HFFc6 (cell line): ENCODE results near the gene TYW1. TPM values are rescaled to one million over a fixed set of nuclear protein-coding genes. Genes with fewer than 3 reads are reported as not detected.
"Not testable (repeated sequence)": the region's sequence is repeated elsewhere in the genome, so short reads cannot be mapped to it uniquely, and the experiment has no call there.

Experiments used
- DNase-seq: peaks from one replicate; pipeline ENCODE4 v3.0.0-alpha.2; 2018
- H3K27ac Mint-ChIP-seq: 2 replicates; pipeline ENCODE4 v1.8.0; 2020; ENCODE audit warnings: mild to moderate bottlenecking, mixed read lengths
- H3K27me3 Mint-ChIP-seq: 2 replicates; pipeline ENCODE4 v1.8.0; 2021; ENCODE audit warnings: mild to moderate bottlenecking, moderate library complexity, mixed read lengths; ENCODE audit not compliant: insufficient read depth
- H3K36me3 Mint-ChIP-seq: 2 replicates; pipeline ENCODE4 v1.8.0; 2021; ENCODE audit warnings: low read depth, mixed read lengths
- H3K4me1 Mint-ChIP-seq: 2 replicates; pipeline ENCODE4 v1.8.0; 2020; ENCODE audit warnings: low read depth, mixed read lengths
- H3K4me3 Mint-ChIP-seq: 2 replicates; pipeline ENCODE4 v1.8.0; 2020; ENCODE audit warnings: mild to moderate bottlenecking, moderate library complexity, mixed read lengths
- H3K9me3 Mint-ChIP-seq: 2 replicates; pipeline ENCODE4 v1.8.0; 2020; ENCODE audit warnings: mild to moderate bottlenecking, mixed read lengths
- CTCF ChIP-seq: fragments of 200-600 bp; sonication (generic); IDR thresholded peaks from 2 replicates; pipeline ENCODE4 v1.5.0; 2021; ENCODE audit warnings: antibody characterized with exemption, mild to moderate bottlenecking
- total RNA-seq, 6 experiments: library from RNA; stranded (reverse); fragmentation: NEBNext Ultra II Directional; extraction: Animal tissue kit (Norgen Biotek cat#: 25700); gene quantifications; 2 replicates in 1 of 6; 3 replicates in 5 of 6; pipeline ENCODE4 v1.2.3, GENCODE V29; 2021

The TYW1 gene
- total RNA-seq, 6 experiments from 2014 or later = 12.7 to 18.1 (median 15.3) TPM

- Mint-ChIP-seq H3K9me3 (no peaks in the 10 kb centered on the region), H3K36me3 (peaks cover 8% of the 10 kb centered on the region), H3K27me3 (no peaks in the 10 kb centered on the region; the same call in 1 of the 2 replicates), H3K4me1 (no peaks in the 10 kb centered on the region), H3K4me3 (no peak overlapping the region), H3K27ac (no peak overlapping the region)
- TF ChIP-seq CTCF = no peak
- DNase-seq = no peak
Observed at GRCh38 chr7:67206452-67206851, 209.8 kb downstream of the TYW1 start.

- H3K27ac Mint-ChIP-seq, H3K9me3 Mint-ChIP-seq, H3K4me3 Mint-ChIP-seq, H3K4me1 Mint-ChIP-seq, H3K27me3 Mint-ChIP-seq, DNase-seq: not testable (repeated sequence)
- peaks cover 14% of the 10 kb centered on the region for H3K36me3 Mint-ChIP-seq
Observed at GRCh38 chr7:67208656-67209055, 212.0 kb downstream of the TYW1 start.

- Mint-ChIP-seq H3K36me3 (peaks cover 14% of the 10 kb centered on the region), H3K4me1 (no peaks in the 10 kb centered on the region), H3K4me3 (no peak overlapping the region), H3K9me3 (no peaks in the 10 kb centered on the region), H3K27me3 (no peaks in the 10 kb centered on the region; the same call in 1 of the 2 replicates), H3K27ac (no peak overlapping the region)
- no peak for DNase-seq
- TF ChIP-seq CTCF = no peak
Observed at GRCh38 chr7:67209256-67209655, 212.6 kb downstream of the TYW1 start.

- H3K4me1 Mint-ChIP-seq = no peaks in the 10 kb centered on the region
- no peaks in the 10 kb centered on the region for H3K9me3 Mint-ChIP-seq
- no peak for DNase-seq
- no peak overlapping the region for H3K27ac Mint-ChIP-seq
- H3K36me3 Mint-ChIP-seq = peaks cover 14% of the 10 kb centered on the region
- no peaks in the 10 kb centered on the region; the same call in 1 of the 2 replicates for H3K27me3 Mint-ChIP-seq
- no peak for TF ChIP-seq CTCF
- H3K4me3 Mint-ChIP-seq = no peak overlapping the region
Observed at GRCh38 chr7:67210567-67210966, 213.9 kb downstream of the TYW1 start.

GRCh38 chr7:67211650-67212330 lies 215.2 kb downstream of the TYW1 start:
- H3K27ac Mint-ChIP-seq, H3K4me1 Mint-ChIP-seq, H3K27me3 Mint-ChIP-seq, H3K4me3 Mint-ChIP-seq, H3K9me3 Mint-ChIP-seq, DNase-seq: not testable (repeated sequence)
- H3K36me3 Mint-ChIP-seq = peaks cover 14% of the 10 kb centered on the region

GRCh38 chr7:67213038-67213437 lies 216.4 kb downstream of the TYW1 start:
- DNase-seq, H3K27me3 Mint-ChIP-seq, H3K27ac Mint-ChIP-seq, H3K9me3 Mint-ChIP-seq, H3K4me1 Mint-ChIP-seq, H3K4me3 Mint-ChIP-seq: not testable (repeated sequence)
- H3K36me3 Mint-ChIP-seq = peaks cover 21% of the 10 kb centered on the region

- H3K27ac Mint-ChIP-seq = peak overlapping the region; percentile 37; the same call in 1 of the 2 replicates
- DNase-seq = peak; percentile 70
- H3K9me3 Mint-ChIP-seq, H3K27me3 Mint-ChIP-seq: not testable (repeated sequence)
- H3K4me3 Mint-ChIP-seq = peak overlapping the region; percentile 42; the same call in 1 of the 2 replicates
- H3K36me3 Mint-ChIP-seq = peaks cover 14% of the 10 kb centered on the region
- H3K4me1 Mint-ChIP-seq = peaks cover 20% of the 10 kb centered on the region
Observed at GRCh38 chr7:67223551-67223950, 226.9 kb downstream of the TYW1 start.

- DNase-seq = peak; percentile 61
- not testable (repeated sequence) for H3K9me3 Mint-ChIP-seq, H3K27me3 Mint-ChIP-seq
- Mint-ChIP-seq H3K4me3 (peak overlapping the region; percentile 22; the same call in 1 of the 2 replicates), H3K36me3 (peaks cover 14% of the 10 kb centered on the region), H3K27ac (peak overlapping the region; percentile 42), H3K4me1 (peaks cover 28% of the 10 kb centered on the region)
Observed at GRCh38 chr7:67226340-67226907, 229.8 kb downstream of the TYW1 start.

GRCh38 chr7:67226967-67227366 lies 230.3 kb downstream of the TYW1 start:
- H3K36me3 Mint-ChIP-seq = peaks cover 14% of the 10 kb centered on the region
- H3K27me3 Mint-ChIP-seq, H3K9me3 Mint-ChIP-seq, H3K4me3 Mint-ChIP-seq, DNase-seq: not testable (repeated sequence)
- H3K27ac Mint-ChIP-seq = peak overlapping the region; percentile 42; the same call in 1 of the 2 replicates
- H3K4me1 Mint-ChIP-seq = peaks cover 28% of the 10 kb centered on the region

GRCh38 chr7:67229018-67229417 lies 232.4 kb downstream of the TYW1 start:
- DNase-seq, H3K27me3 Mint-ChIP-seq: not testable (repeated sequence)

GRCh38 chr7:67230029-67230428 lies 233.4 kb downstream of the TYW1 start:
- not testable (repeated sequence) for H3K36me3 Mint-ChIP-seq, H3K9me3 Mint-ChIP-seq, H3K27me3 Mint-ChIP-seq, H3K27ac Mint-ChIP-seq, H3K4me3 Mint-ChIP-seq
- H3K4me1 Mint-ChIP-seq = peaks cover 24% of the 10 kb centered on the region
- DNase-seq = peak; percentile 2

More at GRCh38 chr7:67229018-67229417, 232.4 kb downstream of the TYW1 start:
- H3K9me3 Mint-ChIP-seq, H3K36me3 Mint-ChIP-seq, H3K4me3 Mint-ChIP-seq, H3K27ac Mint-ChIP-seq: not testable (repeated sequence)
- peaks cover 18% of the 10 kb centered on the region for H3K4me1 Mint-ChIP-seq
